IPS DF 19.7 (cell line): ENCODE data around the gene EFNA2.

Experiments
- DNase-seq: peaks from one replicate; pipeline ENCODE4 v3.0.0-alpha.2; 2013; ENCODE audit warnings: low read depth, low spot score

EFNA2 gene

GRCh38 chr19:1272423-1273262, 13.0 kb upstream of the EFNA2 start:
- DNase-seq: no peak

- DNase-seq: no peak
These were observed 12.2 kb upstream of the EFNA2 start for GRCh38 chr19:1273263-1274041.

- DNase-seq: no peak
These were observed 11.4 kb upstream of the EFNA2 start for GRCh38 chr19:1274081-1274851.

- DNase-seq: no peak
These were observed 10.8 kb upstream of the EFNA2 start for GRCh38 chr19:1274852-1275259.

- DNase-seq: no peak
These were observed 10.3 kb upstream of the EFNA2 start, which contains the start of gene FAM174C for GRCh38 chr19:1275260-1275975. Gene FAM174C (plus strand): TSS chr19:1275530. CDS start chr19:1275550, 20 bp downstream.

GRCh38 chr19:1275976-1276627, 9.6 kb upstream of the EFNA2 start:
- no peak for DNase-seq

- no peak for DNase-seq
These were observed 9.0 kb upstream of the EFNA2 start for GRCh38 chr19:1276628-1277022.

GRCh38 chr19:1277061-1277460, 8.6 kb upstream of the EFNA2 start:
- no peak for DNase-seq

GRCh38 chr19:1278074-1278473, 7.6 kb upstream of the EFNA2 start:
- DNase-seq: no peak

GRCh38 chr19:1278713-1279660, 6.7 kb upstream of the EFNA2 start:
- DNase-seq: no peak

GRCh38 chr19:1279782-1280341, 5.8 kb upstream of the EFNA2 start:
- DNase-seq: no peak

- DNase-seq: no peak
These were observed 4.8 kb upstream of the EFNA2 start for GRCh38 chr19:1280636-1281568.

GRCh38 chr19:1281569-1282287, 3.9 kb upstream of the EFNA2 start:
- DNase-seq: no peak

GRCh38 chr19:1282588-1283206, 3.0 kb upstream of the EFNA2 start:
- no peak for DNase-seq

- no peak for DNase-seq
These were observed 2.3 kb upstream of the EFNA2 start for GRCh38 chr19:1283207-1283916.

GRCh38 chr19:1283917-1284292, 1.8 kb upstream of the EFNA2 start:
- no peak for DNase-seq
